CD4-positive, alpha-beta T cell treated with Interleukin-6 at 100 ng/mL for 8 hours (primary cell): ENCODE measurements around the gene SPDYE16.
"Not testable (repeated sequence)": the region's sequence is repeated elsewhere in the genome, so short reads cannot be mapped to it uniquely, and the experiment has no call there.

Experiments
- DNase-seq: peaks from one replicate; pipeline ENCODE4 v3.0.0-alpha.2; 2020; ENCODE audit warnings: mixed read lengths, low spot score

Gene SPDYE16

DNA sequence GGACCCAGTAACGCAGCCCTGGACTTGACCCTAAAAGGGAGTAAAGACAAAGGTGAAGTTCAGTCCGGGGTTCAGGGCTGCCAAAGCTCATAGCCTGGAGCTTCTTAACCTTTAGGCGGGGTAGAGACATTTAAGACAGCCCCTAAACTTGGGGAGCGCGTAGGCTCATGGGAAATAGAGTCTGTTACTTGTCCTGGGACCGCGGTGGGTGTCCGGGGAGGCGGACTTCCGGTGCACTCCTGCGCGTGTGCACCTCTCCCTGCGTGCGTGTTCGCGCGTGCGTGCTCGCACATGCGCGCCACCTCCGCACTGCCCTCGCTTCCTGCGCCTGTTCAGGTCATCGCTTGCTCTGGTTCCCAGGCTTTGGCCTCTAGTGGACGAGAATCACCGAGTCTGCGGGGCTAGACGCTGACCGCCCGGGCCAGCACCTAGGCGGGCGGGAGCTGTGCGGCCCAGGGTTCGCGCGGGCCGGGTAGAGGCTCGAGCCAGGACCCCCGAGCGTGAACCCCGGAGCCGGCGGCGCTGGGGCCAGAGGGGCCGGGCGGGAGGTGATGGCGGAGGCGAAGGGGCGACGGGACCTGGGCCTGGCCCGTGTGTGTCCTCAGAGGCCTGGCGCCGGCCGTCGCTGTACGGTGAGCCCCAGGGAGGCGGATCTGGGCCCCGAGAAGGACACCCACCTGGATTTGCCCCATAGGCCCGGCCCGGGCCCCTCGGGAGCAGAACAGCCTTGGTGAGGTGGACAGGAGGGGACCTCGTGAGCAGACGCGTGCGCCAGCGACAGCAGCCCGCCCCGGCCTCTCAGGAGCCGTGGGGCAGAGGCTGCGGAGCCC, 6.1 kb upstream of the SPDYE16 start:
- DNase-seq = peak; percentile 85

DNA sequence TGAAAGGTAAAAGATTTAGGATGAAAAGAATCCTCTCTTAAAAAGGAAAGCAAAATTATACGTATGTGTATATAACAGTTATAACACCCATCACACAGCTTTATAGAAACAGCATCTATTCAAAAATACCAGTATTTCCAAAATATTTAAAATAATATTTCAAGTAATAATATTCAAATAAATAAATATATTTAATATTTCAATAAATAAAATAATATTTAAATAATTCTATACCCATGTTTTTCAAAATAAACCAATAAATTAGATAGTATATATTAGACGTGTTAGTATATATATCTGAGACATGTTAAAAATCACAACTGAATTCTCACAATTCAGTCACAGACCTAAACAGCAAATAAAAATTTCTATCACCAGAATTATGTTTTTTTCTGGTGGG, 11.5 kb downstream of the SPDYE16 start:
- not testable (repeated sequence) for DNase-seq

DNA sequence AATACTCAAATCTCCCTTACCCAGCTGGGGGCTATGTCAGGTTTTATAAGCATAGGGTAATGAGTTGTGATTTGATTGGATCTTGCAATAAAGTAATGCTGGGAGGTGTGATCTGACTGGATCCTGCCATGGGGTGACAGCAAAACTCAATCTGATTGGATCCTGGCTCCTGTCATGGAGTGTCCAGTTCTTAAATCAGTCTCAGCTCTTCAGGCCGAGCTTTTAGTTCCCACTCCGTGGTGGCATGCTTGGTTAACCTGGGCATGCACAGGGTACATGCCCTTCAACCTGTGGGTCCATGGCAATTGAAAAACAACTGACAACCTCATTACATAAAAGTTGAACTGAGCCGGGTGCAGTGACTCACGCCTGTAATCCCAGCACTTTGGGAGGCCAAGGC, 16.9 kb downstream of the SPDYE16 start:
- DNase-seq = not testable (repeated sequence)

DNA sequence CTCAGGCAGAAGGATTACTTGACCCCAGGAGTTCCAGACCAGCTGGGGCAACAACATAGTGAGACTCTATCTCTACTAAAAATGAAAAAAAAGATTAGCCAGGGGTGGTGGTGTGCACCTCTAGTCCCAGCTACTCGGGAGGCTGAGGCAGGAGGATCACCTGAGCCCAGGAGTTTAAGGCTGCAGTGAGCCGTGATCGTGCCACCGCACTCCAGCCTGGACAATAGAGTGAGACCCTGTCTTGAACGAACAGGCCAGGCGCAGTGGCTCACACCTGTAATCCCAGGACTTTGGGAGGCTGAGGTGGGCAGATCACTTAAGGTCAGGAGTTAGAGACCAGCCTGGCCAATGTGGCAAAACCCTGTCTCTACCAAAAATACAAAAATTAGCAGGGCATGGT, 26.2 kb downstream of the SPDYE16 start:
- DNase-seq = not testable (repeated sequence)

DNA sequence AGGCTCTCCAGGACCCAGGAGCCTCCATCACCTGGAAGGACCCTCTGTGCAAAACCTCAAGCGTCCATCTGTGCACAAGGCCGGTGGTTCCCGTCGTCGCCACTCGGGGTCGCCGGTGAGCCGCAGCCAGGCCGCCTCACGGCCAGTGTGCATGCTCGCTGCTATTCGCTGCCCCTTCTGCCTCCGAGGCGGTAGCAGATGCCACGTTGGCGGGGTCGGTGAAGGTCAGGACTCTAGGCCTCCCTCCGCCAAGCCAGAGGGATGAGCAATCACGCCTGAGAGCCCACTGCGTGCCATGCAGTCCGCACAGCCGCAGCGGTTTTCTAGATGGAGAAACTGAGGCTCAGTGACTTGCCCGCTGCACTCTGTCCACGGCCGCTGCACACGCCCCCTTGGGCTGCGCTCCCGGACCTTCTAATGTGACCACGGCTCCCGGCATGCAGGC, 27.1 kb downstream of the SPDYE16 start:
- no peak for DNase-seq

DNA sequence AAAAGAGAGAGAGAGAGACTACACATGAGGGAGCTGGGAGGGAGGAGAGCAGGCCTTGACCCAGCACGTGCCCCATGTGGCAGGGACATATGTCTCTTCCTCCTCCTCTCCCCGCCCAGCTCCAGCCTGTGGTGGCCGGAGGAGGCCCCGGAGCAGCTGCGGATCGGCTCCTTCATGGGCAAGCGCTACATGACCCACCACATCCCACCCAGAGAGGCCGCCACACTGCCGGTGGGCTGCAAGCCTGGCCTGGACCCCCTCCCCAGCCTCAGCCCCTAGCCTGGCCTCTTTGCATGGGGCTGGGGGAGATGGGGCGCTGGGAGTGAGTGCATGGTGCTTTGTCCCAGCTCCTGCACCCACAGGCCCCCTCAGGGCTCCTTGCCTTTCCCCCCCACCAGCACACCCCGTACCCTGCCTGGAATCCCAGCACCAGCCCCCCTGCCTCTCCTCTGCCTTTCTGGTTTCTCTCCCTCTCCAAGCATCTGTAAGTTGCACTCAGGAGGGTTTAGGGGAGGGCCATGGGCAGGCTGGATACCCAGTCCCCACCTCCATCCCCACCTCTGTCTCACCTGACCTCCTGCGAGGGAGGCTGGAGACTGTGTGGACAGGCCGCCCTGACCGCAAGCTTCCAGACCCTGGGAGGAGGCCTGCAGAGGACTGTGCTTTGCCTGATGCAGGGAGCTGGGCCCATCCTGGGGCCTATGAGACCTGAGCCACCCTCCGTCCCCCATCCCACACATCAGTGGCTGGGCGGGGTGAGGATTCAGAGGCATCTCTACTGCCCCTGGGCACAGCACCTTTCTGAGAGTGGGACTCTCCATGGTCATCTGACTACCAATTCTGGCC, 27.9 kb downstream of the SPDYE16 start:
- DNase-seq = no peak

DNA sequence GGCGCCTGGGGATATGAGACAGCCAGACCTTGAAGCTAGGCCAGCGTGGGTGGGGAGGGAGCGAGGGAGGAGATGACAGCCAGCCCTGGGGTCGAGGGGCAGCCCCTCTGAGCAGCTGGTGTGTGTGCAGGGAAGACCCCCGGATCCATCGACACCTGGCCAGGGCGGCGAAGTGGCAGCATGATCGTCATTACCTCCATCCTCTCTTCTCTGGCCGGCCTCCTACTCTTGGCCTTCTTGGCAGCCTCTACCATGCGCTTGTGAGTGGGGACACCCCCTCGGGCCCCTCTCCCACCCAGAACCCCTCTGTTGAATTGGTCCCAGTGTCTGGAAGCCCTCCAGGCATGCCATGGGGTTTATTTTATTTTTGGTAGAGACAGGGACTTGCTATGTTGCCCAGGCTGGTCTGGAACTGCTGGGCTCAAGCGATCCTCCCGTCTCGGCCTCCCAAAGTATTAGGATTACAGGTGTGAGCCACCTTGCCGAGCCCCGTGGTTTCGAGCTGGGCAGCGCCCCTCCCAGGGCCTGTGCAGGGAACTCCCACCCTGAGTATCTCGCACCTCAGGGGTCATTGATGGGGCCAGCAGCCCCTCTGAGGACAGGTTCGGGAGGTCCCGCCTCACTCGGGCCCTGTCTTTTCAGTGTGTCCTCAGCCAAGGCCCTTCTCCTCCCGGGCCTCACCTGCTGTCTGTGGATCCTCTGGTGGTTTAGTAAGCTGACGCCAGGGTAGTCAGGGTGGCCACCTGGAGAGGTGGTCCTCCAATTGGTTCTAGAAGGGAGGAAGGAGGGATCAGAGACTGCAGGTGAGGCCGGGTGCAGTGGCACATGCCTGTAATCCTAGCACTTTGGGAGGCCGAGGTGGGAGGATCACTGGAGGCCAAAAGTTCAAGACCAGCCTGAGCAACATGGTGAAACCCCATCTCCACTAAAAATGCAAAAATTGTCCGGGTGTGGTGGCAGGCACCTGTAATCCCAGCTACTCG, 29.0 kb downstream of the SPDYE16 start:
- no peak for DNase-seq

DNA sequence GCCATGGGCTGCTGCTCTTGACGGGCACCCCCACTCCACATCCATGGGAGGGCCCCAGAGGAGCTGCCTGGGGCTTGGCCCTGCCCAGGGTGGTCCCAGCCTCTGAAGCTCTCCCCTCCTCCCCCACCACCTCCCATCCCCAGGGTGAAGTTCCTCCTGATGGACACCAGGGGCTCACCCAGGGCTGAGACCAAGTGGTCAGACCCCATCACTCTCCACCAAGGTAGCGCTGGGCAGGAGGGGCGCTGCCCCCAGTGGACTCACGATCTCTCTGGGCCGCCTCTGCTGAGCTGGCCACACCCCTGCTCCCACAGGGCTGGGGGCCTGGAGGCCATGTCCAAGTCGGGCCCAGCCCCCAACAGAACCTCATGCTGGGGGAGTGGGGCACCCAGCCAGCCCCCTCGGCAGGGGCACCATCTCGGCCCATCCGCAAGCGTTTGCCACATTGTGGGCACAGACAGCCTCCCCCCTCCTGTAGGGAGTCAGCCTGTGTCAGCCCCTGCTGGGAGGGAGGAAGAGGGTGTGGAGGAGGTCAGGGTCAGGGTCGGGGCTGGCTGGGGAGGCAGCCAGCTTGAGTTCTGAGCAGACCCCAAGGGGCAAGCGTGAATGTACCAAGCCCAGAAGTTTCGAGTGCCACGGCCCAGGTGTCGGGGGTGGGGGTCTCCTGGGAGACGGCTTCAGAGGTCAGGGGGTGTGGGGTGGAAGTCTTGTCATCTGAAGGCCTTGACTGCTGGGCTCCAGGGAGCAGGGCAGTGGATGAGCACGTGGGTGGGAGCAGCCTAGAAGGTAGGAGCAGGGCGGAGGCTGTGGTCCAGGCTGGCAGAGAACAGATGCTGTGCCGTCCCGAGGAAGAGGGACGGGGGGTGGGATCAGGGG, 29.9 kb downstream of the SPDYE16 start:
- no peak for DNase-seq

DNA sequence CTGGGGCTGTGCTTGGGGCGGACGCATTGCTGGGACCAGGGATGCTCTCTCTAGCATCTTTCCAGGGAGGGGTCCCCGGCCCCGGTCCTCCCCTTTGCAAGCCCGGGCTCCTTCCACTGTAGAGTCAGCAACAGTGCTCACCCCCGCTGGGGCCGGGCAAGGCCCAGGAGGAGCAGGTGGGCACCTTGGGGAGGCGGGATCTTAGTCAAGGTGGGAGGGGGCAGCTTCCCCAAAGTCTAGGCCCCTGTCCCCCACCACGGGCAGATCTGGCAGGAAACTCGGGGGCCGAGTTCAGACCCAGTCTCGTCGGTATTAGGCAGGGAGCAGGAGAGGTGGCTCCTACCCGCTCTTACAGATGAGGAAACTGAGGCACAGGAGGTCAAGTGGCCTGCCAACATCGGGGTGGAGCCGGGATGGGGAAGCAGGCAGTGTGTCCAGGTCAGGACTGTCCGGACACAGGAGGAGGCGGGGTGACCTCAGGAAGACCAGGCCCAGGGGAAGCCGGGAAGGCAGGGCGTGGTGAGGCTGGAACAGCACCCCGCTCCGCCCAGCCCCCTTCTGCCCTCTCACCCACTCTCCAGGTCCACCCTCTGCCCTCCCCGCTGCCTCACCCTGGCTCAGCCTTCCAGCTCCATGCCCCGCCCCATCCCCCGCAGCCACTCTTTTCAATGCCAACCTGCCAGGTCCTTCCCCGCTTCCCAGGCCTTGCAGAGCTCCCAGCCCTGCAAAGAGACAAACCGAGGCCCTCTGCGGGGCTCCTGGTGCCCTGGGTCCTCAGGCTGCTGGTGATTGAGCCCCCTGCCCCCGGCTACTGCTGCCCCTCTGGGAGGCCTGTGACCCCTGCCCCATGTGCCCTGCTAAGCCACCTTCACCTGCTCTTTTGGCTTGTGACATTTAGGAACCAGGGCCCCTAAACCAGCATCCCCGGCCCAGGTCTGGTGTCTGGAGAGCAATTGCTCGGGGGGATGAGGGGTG, 30.9 kb downstream of the SPDYE16 start:
- DNase-seq = not testable (repeated sequence)

DNA sequence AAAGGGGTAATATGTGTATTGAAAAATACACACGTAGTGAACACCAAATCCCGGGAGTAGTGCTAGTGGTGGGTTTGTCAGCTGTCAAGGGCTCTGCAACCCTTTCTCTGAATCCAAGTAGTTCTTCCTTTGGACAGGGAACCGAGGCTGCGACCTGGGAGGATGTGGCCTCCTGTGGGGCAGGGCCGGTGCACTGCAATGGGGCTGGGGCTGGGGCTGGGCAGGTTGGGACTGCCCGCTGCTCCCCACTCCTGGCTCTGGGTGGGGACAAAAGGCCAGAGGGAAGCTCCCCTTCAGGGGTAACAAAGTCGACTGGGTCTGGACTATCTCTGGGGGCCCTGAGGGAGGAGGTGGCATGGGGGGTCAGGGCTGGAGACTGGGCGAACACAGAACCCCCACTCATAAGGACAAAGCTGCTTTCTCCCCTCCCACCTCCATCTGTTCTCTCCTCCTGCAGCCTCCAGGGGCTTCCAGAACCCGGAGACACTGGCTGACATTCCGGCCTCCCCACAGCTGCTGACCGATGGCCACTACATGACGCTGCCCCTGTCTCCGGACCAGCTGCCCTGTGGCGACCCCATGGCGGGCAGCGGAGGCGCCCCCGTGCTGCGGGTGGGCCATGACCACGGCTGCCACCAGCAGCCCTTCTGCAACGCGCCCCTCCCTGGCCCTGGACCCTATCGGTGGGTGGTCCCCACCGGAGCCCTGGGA, 31.7 kb downstream of the SPDYE16 start:
- DNase-seq = not testable (repeated sequence)

DNA sequence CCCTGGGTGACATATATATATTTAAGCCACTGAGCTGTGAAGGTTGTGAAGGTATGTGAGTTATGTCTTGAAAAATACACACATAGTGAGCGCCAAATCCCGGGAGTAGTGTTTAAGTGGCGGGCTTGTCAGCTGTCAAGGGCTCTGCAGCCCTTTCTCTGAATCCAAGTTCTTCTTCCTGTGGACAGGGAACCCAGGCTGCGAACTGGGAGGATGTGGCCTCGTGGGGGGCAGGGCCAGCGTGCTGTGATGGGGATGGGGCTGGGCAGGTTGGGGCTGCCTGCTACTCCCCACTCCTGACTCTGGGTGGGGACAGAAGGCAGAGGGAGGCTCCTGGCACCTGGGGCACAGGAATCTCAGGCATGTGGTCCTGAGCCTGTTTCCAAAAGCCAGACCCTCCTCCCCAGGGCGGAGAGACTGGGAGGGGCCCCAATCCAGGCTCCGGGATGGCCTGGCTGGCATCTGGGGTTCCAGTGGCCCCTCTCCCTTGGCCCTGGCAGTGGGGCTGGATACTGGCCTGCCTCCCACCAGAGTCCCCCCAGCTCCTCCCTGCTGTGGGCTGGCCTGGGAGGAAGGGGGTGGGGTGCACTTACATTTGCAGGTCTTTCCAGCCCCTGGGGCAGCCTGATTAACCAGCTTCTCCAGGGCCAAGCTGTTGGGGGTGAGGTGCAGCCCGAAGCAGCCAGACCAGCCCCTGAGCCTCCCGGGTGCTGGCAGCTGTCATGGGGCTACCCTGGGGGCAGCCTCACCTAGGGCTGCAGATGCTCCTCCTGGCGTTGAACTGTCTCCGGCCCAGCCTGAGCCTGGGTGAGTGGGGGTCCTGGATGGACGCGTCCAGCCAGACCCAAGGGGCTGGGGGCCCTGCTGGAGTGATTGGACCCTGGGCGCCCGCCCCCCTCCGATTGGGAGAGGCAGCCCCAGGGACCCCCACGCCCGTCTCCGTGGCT, 32.9 kb downstream of the SPDYE16 start, which contains the start of gene UPK3B:
Gene UPK3B, plus strand, starts transcription at position 622 of the 947 bp plus-strand sequence. Its CDS starts 101 bp downstream, at position 723.
- DNase-seq = no peak

DNA sequence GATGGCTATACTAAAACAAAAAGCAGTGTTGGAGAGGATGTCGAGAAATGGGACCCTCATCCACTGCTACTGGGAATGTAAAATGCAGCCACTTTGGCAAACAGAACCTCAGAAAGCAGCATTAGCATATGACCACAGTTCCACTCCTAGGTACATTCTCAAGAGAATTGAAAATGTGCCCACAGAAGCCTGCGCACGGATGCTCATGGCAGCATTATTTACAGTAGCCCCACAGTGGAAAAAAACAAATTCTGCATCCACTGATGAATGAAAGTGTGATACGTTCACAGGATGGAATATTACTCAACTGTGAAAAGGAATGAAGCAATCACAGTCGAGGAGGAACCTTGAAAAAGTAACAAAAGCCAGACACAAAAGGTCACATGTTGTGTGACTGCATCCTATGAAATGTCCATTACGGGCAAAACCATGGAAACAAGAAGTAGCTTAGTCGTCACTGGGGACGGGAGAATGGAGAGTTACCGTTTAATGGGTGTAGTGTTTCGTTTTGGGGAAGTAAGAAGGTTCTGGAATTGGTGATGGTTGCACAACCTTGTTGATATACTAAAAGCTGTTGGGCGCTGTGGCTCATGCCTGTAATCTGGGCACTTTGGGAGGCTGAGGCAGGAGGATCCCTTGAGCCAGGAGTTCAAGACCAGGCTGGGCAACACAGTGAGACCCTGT, 35.2 kb downstream of the SPDYE16 start:
- no peak for DNase-seq

DNA sequence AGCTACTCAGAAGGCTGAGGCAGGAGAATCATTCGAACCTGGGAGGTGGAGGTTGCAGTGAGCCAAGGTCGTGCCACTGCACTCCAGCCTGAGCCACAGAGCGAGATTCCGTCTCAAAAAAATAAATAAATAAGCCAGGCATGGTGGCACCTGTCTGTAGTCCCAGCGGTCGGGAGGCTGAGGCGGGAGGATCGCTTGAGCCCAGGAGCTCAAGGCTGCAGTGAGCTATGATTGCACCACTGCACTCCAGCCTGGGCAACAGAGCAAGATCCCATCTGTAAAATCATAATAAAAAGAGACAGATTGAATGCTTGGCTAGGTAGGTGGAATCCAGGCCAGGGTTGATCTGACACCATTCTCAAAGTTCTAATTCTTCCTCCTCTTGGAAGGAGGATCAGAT, 36.5 kb downstream of the SPDYE16 start:
- DNase-seq = not testable (repeated sequence)

DNA sequence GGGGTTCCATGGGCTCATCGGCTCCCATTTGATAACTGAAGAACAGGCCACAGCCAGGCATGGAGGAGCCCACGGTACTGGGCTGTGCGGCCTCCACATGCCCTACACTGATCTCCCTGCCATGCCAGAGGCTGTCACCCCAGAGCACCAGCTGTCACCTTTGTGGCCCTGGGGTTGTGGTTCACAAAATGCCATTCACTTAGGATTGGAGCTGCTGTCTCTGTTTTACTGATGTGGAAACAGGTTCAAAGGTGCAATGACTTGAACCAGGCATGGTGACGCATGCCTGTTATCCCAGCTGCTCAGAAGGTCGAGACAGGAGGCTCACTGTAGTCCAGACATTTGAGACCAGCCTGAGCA, 37.0 kb downstream of the SPDYE16 start:
- DNase-seq = no peak

DNA sequence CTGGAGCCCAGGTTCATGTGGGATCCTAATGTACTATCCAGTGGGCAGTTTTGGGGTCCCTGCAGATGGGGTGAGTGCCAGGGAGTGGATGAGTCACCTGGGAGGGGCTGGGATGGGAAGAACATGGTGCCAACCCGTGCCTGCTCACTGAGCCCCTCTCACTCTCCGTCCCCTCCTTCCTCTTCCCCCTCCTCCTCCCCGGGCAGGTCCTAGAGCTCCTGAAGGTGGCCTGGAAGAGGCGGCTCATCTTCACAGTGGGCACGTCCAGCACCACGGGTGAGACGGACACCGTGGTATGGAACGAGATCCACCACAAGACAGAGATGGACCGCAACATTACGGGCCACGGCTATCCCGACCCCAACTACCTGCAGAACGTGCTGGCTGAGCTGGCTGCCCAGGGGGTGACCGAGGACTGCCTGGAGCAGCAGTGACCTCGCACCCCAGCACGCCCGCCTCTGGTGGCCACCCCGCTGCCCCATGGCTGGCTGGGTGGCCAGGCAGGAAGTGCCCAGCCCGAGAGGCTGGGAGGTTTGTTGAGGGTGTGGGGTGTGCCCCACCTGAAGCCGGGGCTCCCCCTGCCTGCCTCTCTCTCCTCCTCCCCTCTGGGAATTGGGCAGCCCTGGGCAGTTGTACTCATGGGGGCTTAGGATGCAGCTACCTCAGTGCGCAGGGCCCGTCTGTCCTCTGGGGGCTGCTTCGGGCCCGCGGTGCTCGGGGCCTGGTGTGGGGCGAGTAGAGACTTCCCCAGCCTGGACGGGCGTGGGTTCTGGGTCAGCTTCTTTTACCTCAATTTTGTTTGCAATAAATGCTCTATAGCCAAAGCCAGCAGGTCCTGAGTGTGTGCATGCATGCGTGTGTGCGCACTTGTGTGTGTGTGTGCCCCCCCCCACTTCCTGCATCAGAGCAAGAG, 37.7 kb downstream of the SPDYE16 start:
- no peak for DNase-seq
